Measurements from ENCODE around the gene IPP.
A peak's percentile ranks its signal among the peaks of the same experiment; 100 is the strongest.
"Not testable (repeated sequence)": the region's sequence is repeated elsewhere in the genome, so short reads cannot be mapped to it uniquely, and the experiment has no call there.

IPP gene

GRCh38 chr1:45739137-45739536 is 11.3 kb downstream of the IPP start:
- DNase-seq, result no peak

GRCh38 chr1:45730780-45731319 is 19.6 kb downstream of the IPP start:
- DNase-seq, result no peak

- DNase-seq, result no peak
Measured at GRCh38 chr1:45730075-45730779, 20.2 kb downstream of the IPP start.

GRCh38 chr1:45726007-45726406 is 24.4 kb downstream of the IPP start:
- not testable (repeated sequence) for DNase-seq

- DNase-seq, result no peak
Measured at GRCh38 chr1:45723248-45723930, 27.1 kb downstream of the IPP start.

GRCh38 chr1:45722809-45723208 is 27.6 kb downstream of the IPP start:
- DNase-seq, result no peak

- peak; percentile 23 for DNase-seq
Measured at GRCh38 chr1:45721207-45721606, 29.2 kb downstream of the IPP start.

GRCh38 chr1:45718289-45718688 is 32.2 kb downstream of the IPP start:
- DNase-seq, result no peak

GRCh38 chr1:45717386-45717785 is 33.1 kb downstream of the IPP start:
- DNase-seq, result not testable (repeated sequence)

GRCh38 chr1:45716700-45717099 is 33.8 kb downstream of the IPP start:
- DNase-seq, result no peak

GRCh38 chr1:45713711-45714110 is 36.7 kb downstream of the IPP start:
- DNase-seq, result no peak

GRCh38 chr1:45704637-45705036 is 45.8 kb downstream of the IPP start:
- no peak for DNase-seq

GRCh38 chr1:45694823-45695222 is 55.6 kb downstream of the IPP start:
- DNase-seq, result no peak

- not testable (repeated sequence) for DNase-seq
Measured at GRCh38 chr1:45693811-45694210, 56.6 kb downstream of the IPP start.

- peak; percentile 96 for DNase-seq
Measured at GRCh38 chr1:45687754-45688740, 62.4 kb downstream of the IPP start, which contains the start of gene TMEM69. Gene TMEM69, plus strand, starts transcription at chr1:45688181. Its CDS starts 2,888 bp downstream, at chr1:45691069.

- DNase-seq, result peak; percentile 98
Measured at GRCh38 chr1:45687014-45687753, 63.3 kb downstream of the IPP start.

- DNase-seq, result peak; percentile 99
Measured at GRCh38 chr1:45686288-45687013, 64.0 kb downstream of the IPP start, which contains the start of gene GPBP1L1. Gene GPBP1L1, minus strand, starts transcription at chr1:45686533. Its CDS starts 27,446 bp downstream, at chr1:45659087.

GRCh38 chr1:45686015-45686287 is 64.5 kb downstream of the IPP start:
- DNase-seq, result peak; percentile 90

GRCh38 chr1:45685308-45686014 is 65.0 kb downstream of the IPP start:
- DNase-seq, result no peak

GRCh38 chr1:45684402-45684801 is 66.1 kb downstream of the IPP start:
- DNase-seq, result peak; percentile 9

GRCh38 chr1:45682942-45683341 is 67.5 kb downstream of the IPP start:
- no peak for DNase-seq

Measured in eye (tissue), 1 donor.